Measurements from ENCODE around the gene ATP5PD. TPM values are rescaled to one million over a fixed set of nuclear protein-coding genes. Genes with fewer than 3 reads are reported as not detected.
"Not testable (repeated sequence)": the region's sequence is repeated elsewhere in the genome, so short reads cannot be mapped to it uniquely, and the experiment has no call there.

The ATP5PD gene
- total RNA-seq, 1 experiment from 2014 or later = 259 TPM

DNA sequence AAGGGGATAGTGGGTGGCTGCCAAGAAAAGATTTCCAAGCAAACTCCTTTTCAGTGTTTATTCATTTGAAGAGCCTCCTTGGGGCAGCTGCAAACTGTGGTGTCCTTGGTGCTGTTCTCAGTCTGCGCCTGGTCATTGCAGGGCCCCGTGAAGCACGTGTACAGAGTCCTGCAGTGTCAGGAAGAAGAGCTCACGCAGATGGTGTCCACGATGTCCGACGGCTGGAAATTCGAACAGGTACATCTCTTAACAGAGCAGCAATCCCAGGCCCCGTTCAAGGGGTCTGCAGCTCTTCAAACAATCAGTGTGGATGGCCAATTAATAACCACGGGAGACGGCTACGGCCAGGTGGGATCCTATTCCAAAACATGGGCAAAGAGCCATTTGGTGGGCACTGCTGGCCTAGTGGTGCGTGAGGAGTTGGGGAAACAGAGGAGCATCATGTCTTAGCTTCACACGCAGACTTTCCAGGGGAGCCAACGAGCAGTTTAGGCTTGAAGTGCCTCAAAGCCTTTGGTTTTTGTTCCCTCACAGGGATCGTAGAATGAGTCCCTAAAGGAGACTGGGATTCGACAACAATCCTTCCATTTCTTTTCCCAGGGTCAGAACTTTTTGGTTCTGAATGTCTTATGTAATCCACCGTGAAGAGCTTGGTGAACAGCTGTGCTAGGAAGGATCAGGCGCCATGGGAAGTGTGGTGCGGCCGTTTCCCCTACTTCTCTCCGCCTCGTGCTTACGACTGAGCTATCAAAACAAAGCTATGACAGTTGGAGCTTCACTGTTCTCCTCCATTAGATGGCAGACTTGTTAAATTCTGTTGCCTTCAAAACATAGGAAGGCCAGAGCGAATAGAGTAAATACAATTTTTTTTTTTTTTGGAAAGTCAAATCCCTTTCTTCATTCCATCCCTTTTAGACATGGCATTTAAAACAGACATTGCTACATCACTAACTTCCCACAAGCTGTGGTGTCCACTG lies 12.9 kb upstream of the ATP5PD start:
- peak; percentile 30 for DNase-seq (ENCODE audit: low read depth)

DNA sequence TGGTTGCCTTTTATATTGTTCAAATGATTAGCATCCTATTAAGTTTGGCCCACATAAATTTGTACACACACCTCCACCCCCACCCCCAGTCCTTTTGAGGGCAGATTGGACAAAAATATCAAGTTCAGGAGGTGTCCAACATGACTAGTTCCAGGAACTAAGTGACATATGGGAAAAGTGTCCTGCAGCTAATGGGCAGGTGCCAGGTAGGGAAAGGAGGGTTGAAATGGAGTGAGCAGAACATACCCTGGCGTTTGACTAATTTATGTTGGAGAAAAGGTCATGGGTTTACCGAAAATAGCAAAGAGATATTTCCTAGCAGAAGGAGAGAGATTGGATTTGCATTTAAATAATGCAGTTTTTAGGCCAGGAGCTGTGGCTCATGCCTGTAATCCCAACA lies 5.2 kb upstream of the ATP5PD start:
- no peak for DNase-seq (ENCODE audit: low read depth)

DNA sequence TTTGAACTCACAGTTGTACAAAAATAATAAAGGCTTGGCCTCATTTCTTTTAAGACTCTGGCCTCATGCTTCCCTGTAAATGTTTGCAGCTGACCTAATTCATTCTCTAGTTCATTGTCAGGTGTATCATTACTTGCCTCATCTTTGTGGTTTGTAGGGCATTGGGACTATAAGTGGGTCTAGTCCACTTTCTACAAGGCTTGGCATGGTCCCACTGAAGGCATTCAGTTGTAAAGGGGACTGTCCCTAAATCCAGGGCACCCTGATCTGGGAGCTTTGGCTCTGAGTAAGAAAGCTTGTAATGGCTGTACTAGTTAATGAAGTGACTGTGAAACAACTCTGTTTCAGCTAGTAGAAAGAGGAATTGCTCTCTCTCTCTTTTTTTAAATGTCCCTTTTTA lies 2.9 kb upstream of the ATP5PD start:
- DNase-seq (ENCODE audit: low read depth) = no peak

DNA sequence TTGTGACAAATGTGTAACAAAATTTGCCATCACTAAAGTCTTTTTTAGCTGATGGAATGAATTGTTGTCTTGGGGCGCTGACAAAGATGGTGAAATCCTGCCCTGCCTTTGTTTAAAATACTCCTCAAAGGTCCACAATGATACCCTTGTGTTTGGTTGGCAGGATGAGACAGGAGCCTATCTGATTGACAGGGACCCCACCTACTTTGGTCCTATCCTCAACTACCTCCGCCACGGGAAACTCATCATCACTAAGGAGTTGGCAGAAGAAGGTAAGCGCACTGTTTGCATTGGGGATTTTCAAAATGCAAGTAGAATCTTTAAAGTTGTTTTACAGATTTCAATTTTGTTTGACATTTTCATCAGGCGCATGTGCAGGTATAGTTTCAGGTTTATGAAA lies 2.3 kb upstream of the ATP5PD start:
- DNase-seq (ENCODE audit: low read depth) = no peak

DNA sequence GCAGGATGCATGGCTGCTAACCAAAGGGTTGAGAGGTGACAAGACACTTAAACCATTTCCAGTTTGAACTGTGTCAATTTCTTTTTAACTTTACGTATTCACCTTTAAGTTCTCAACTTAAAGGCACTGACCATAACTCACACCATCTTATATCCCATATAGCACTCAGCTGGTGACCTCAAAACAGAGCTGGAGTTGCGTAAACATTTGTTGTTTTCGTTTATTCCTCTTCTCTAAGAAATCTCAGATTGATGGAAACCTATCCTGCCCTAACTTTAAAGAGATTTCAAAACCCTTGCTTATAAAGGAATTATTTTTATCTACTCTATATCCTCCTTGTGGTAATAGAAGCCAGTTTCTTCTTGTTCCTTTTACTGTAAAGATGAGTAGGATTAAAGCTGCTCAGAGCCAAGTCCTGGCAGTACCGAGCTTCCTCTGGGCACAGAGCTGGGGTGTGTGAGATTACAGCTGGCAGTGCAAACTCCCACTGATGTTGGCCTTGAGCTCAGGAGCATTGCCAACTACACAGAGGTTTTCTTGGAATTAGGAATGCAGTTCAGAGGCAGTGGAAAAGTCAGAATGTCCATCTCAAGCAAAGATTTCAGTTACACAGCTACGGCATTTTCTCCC lies 1.6 kb upstream of the ATP5PD start:
- DNase-seq (ENCODE audit: low read depth) = no peak

DNA sequence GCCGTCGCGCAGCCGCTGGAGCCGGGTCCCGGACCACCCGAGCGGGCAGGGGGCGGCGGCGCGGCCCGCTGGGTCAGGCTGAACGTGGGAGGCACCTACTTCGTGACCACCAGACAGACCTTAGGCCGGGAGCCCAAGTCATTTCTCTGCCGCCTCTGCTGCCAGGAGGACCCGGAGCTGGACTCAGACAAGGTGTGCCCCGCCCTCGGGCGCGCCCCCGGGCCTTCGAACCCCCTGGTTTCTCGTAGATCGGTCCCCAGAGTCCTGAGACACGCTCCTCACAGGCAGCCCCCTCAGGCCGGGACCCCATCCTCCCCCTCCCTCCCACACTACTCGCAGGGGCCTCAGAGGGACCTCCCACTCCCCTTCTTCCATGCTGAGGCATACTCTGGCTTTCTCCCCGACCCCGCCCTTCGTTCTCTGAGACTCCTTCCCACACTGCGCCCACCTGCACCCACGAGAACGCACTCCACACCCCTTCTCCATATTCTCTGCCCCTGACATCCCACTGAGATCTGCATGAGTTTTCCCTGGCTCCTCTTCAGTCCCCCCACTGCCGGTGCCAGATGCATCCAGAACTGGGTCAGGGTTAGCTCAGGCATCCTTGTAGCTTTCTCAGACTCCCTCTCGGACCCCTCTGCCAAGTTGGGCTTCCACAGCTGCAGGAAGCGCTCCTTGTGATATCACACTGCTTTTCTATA lies 779 bp upstream of the ATP5PD start:
- DNase-seq (ENCODE audit: low read depth) = no peak

DNA sequence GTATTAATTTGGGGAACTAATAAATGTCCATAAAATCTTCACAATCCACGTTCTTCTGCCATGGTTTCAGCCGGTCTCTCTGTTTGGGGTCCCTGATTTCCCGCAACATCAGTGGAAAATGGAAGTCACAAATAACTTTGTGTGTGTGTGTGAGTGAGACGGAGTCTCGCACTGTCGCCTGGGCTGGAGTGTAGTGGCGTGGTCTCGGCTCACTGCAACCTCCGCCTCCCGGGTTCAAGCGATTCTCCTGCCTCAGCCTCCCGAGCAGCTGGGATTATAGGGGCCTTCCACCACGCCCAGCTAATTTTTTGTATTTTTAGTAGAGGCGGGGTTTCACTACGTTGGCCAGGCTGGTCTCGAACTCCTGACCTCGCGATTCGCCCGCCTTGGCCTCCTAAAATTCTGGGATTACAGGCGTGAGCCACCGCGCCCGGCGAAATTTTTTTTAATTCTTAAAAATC lies 793 bp downstream of the ATP5PD start:
- not testable (repeated sequence) for DNase-seq (ENCODE audit: low read depth)

DNA sequence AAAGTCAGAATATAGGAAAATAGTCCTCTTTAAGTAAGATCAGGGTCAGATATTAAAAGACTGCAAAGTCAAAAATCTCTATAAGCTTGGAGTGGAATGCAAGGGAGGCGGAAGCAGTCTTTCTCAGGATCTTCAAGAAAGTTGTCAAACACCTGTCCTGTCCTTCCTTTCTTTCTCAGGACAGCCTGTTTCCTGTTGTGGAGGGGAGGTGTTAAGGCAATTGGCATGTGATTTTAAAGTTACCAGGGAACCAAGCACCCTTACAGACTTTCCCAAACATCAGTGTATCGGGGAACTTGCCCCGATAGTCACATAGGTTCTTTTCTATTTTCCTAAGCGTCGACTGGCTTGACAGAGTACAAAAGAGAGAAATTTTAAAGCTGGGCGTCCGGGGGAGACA lies 2.1 kb downstream of the ATP5PD start:
- DNase-seq (ENCODE audit: low read depth) = no peak

DNA sequence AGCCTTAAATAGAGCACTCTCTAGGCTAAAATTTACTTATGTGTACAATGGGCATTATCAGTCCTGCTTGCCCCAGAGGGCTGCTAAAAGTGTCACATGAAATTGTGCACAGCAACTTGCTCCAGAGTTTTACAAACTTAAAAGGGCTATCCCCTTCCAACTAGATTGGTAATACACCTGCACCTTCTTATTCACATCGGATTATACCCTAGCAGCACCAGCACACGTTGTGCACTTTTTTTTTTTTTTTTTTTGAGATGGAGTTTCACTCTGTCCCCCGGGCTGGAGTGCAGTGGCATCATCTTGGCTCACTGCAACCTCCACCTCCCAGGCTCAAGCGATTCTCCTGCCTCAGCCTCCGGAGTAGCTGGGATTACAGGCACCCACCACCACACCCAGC lies 3.0 kb downstream of the ATP5PD start:
- DNase-seq (ENCODE audit: low read depth) = not testable (repeated sequence)

DNA sequence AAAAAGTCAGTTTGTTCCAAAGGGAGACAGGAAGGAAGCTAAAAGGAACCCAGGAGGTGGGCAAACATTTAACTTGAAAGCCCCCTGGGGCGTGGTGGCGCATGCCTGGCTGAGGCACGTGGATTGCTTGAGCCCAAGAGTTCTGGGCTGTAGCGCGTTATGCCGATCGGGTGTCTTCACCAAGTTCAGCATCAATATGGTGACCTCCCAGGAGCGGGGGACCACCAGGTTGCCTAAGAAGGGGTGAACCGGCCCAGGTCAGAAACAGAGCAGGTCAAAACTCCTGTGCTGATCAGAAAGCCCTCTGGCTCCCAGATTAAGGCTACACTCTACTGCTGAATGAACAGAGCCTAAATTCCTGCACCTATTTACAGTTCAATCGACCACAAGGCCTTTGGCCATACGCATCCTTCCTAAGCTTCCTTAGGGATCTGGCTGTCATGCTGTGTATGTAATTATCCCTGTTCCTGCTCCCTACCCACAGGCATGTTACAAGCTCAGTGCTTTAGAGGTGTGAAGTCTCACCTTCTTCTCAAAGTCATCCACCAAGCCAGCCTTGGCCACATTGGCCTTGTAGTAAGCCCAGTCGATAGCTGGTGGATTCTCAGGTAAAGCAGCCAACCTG lies 5.0 kb downstream of the ATP5PD start:
- DNase-seq (ENCODE audit: low read depth) = no peak

DNA sequence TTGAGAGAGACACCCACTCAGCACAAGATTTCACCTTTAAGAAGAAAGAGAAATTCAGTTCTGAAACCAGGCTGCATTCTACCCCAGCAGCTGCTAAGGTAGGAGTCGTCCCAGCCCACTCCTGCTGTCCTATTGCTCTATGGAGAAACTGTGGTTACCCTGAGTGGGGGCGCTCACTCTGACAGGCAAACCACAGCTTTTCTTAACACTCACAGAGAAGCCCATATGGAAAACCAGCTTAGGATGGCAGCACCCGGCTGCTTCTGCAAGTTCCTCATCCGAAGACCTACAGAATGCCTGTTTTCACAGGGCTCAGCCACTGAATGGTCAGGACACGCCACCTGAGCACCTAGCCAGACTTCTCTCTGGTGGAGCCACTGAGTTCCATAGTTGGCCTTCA lies 7.5 kb downstream of the ATP5PD start:
- DNase-seq (ENCODE audit: low read depth) = no peak

DNA sequence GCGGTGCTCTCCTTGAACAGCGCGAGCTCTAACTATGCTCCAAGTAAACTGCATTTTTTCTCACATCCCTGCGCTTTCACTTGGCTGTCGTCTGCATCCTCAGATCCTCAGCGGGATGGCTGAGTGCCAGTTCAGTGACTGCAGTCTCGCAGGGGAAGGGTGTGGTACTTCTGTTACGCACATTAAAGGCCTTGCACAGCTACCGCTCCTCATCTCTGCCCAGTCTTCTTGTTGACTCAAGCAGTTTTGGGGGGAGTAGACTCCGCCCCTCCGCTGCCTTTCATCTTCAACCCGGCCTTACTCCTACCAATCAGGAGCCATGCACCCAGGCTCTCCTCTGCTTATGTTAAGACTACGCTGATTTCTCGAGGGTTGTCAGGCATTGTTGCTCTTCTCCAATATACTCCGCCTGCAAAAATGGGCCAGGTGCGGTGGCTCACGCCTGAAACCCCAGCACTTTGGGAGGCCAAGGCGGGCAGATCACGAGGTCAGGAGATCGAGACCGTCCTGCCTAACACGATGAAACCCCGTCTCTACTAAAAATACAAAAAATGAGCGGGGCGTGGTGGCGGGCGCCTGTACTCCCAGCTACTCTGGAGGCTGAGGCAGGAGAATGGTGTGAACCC lies 10.0 kb downstream of the ATP5PD start:
- no peak for DNase-seq (ENCODE audit: low read depth)

DNA sequence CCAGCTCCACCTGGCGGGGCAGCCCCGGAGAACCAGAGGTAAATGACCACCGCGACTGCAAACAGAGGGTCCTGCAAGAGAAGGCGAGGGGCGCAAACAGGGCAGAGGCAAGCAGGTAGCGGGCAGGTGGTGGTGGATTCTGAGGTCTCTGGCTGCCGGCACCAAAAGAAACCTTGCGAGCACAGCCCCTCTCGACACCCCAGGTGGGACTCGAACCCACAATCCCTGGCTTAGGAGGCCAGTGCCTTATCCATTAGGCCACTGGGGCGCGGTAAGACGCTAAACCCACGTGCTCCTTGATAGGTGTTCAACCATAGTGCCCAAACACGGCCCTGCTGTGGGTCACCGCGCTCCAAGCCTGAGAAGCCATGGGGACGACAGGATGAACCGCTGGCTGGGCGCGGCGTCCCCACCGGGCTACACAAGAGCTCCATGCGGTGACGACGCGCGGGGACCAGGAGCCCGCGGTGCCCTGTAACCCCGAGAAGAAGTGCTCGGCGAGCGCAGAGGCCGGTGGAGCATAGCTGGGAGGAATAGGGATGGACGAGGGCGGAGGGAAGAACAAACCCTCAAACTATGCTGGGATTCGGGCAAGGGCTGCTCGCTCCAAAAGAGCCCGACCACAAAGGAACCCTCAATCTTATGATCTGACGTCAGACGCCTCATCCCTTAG lies 12.4 kb downstream of the ATP5PD start:
- DNase-seq (ENCODE audit: low read depth) = peak; percentile 90

DNA sequence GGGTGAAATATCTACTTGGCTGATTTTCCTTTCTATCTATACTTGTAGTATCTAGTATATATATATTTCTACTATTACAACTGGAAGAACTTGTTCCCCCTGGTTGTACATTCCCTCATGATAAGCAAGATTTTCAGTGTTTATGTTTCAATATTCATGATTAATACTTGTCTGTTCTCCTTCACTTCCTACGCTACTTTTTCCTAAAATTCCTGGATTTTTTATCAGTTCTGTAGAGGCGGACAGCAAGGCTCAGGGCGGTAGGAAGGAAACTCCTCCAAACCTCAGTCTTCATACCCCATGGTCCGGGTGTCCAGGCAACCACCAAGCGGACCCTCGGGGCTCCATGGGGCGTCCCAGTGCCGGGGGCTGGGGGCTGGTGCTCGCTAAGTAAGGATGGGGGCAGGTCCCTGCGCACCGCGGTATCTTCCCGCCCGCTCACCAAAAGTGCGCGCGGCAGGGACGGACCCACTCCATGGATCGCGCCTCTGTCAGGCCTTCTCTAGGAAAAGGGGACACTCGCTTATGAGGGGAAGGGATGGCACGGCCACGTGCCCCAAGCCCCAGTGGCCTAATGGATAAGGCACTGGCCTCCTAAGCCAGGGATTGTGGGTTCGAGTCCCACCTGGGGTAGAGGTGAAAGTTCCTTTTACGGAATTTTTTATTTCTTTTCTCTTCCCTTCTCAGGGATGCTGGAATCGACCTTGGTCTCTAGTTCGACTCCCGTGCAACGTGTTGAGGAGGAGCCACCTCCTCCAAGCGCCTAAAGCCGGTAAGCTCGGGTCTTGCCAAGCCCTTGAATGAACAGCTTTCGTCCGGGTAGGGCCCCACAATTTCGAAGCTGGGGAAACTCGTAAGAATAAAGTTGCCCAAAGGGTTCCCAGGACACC lies 13.2 kb downstream of the ATP5PD start:
- peak; percentile 95 for DNase-seq (ENCODE audit: low read depth)

DNA sequence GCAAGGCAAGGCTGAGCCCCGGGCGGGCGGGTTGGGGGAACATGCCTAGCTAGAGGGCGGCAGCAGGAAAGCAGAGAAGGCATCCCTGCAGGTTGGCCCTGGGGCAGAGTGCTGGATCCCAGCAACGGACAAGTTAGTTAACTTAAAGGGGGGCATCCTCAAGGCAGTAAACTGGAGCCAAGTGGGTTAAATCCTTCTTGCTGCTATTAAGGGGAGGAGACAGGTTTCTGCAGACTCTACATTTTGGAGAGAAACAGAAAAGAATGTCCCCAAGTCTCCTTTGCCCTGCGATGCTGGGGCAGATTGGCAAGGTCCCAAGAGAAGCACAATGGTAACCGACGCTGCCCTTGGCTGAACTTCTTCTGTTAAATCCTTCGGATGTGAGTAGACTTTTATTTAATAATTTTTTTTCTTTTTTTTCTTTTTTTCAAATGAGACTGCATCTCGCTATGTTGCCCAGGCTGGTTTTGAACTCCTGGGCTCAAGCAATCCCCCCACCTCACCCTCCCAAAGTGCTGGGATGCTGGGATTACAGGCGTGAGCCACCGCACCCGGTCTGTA lies 14.0 kb downstream of the ATP5PD start:
- peak; percentile 39 for DNase-seq (ENCODE audit: low read depth)

DNA sequence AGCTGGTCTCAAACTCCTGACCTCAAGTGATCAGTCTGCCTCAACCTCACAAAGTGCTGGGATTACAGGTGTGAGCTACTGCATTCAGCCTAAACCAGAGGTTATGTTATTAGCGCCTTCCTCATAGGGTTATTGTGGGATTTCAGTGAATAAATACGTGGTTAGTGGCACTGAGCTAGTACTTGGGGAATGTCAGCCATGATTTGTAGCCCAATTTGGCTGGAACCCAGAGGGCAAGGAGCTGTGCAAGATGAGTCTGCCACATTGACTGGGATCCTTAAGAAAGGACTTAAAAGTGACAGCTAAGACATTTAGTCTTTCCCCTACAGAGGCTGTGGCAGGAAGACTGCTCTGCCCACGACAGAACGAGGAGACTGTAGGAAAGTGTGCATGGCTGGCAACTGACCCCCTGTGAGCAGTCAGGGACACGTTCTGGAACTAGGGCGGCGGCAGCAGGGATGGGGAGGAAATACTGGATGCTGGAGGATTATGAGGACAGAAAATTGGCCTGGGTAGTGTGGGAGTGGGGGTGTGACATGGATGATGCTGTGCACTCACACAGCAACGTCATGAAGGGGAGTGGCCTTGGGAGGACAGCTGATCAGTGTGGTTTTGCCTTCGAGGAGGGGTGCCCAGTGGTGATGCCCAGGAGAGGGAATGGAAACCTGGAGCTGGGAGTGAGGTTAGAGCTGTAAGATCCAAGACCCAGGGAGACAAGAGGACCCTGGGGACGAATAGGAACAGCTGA lies 14.6 kb downstream of the ATP5PD start:
- peak; percentile 79 for DNase-seq (ENCODE audit: low read depth)

DNA sequence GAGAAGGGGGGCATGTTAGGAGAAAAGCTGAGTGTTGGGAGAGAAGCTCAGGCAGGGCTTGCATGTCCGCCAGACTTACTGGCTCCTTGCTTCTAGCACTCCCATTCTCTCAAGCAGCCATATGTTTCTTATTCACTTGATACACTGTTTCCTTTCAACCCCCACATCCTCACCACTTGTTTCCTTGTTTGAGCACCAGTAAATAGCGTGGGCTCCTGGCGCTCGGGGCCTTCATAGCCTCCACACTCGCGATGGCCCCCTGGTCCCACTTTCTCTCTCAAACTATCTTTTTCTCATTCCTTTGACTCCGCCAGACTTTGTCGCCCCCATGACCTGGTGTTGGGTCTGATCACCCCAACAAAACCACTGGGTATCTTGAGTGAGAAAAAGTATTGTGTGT lies 16.6 kb downstream of the ATP5PD start:
- no peak for DNase-seq (ENCODE audit: low read depth)

DNA sequence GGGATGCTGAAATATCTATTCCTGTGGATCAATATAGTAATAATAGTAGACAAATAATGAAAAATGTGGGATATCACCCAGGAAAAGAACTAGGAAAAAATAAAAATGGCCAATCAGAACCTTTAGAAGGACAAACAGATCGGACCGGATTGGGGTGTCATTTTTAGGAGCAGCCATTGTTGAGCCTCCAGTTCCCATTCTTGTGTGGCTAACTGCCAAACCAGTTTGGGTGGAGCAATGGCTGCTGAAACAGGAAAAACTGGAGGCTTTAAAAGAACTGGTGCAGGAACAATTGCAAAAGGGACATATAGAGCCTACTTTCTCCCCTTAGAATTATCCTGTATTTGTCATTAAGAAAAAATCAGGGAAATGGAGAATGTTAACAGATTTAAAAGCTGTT lies 20.1 kb downstream of the ATP5PD start:
- DNase-seq (ENCODE audit: low read depth) = not testable (repeated sequence)
